Measurements from ENCODE around the gene SPI1. TPM values are rescaled to one million over a fixed set of nuclear protein-coding genes. Genes with fewer than 3 reads are reported as not detected.

Gene SPI1
- total RNA-seq, 1 experiment from 2014 or later = not detected

DNA sequence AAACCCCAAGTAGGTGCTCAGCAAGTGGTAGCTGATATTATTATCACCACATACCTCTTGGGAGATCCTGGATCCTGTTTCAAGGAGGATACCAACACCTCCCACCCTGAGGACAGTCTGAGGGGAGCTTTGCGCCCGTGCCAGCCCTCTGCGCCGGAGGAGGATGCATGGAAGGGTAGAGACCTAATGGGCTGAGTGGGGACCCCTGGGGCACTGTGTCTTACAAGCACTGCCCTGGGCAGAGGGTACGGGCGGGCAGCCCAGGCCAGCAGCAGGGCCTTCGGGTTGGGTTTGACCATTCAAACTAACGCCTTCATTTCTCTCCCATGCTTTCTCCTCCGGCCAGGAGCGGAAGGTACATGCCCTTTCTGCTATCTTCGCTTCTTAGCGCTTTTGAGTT lies 52.1 kb downstream of the SPI1 start:
- Histone ChIP-seq H3K23ac (ENCODE audit: insufficient read length, low read depth, low read length) (no peak overlapping the region), H4K91ac (ENCODE audit: insufficient read length, low read depth, low read length) (no peak overlapping the region), H4K20me1 (ENCODE audit: control insufficient read depth, insufficient read depth, insufficient read length) (no peaks in the 10 kb centered on the region), H3K23me2 (ENCODE audit: insufficient read length, low read depth, low read length, poor library complexity, severe bottlenecking) (no peaks in the 10 kb centered on the region), H3K56ac (ENCODE audit: insufficient read length, low read depth, low read length) (no peak overlapping the region), H3K4ac (ENCODE audit: low read depth, low read length) (no peak overlapping the region), H3K9me3 (ENCODE audit: control insufficient read depth, low read depth, low read length) (no peaks in the 10 kb centered on the region), H2BK15ac (ENCODE audit: low read depth, low read length) (no peak overlapping the region), H3K4me2 (ENCODE audit: insufficient read depth, insufficient read length, low read length) (no peak overlapping the region), H2BK12ac (ENCODE audit: insufficient read length, low read depth, low read length) (no peak overlapping the region), H3K14ac (ENCODE audit: insufficient read depth, low read length) (no peak overlapping the region), H3K27me3 (ENCODE audit: insufficient read depth, low read length) (no peaks in the 10 kb centered on the region), H3K4me1 (ENCODE audit: insufficient read depth, low read length) (no peaks in the 10 kb centered on the region), H3T11ph (ENCODE audit: low read length) (no peak overlapping the region), H3K9ac (ENCODE audit: extremely low read depth, insufficient read length, low read length) (no peak overlapping the region), H3K79me2 (ENCODE audit: insufficient read depth, low read length) (no peaks in the 10 kb centered on the region), H4K8ac (replicated peaks; ENCODE audit: insufficient read length, low read depth, low read length) (no peak overlapping the region), H2BK5ac (ENCODE audit: insufficient read length, low read length) (no peak overlapping the region), H2BK20ac (ENCODE audit: low read depth, low read length, poor library complexity, severe bottlenecking) (no peak overlapping the region), H2AFZ (ENCODE audit: low read length) (no peak overlapping the region), H2BK120ac (ENCODE audit: low read depth, low read length, poor library complexity, severe bottlenecking) (no peak overlapping the region), H2AK5ac (ENCODE audit: insufficient read length, low read length) (no peak overlapping the region), H4K5ac (ENCODE audit: insufficient read length, low read depth, low read length) (no peak overlapping the region), H3K79me1 (ENCODE audit: insufficient read depth, low read depth, low read length, poor library complexity, severe bottlenecking) (no peaks in the 10 kb centered on the region), H3K27ac (ENCODE audit: insufficient read length, low read depth, low read length) (no peak overlapping the region), H3K18ac (ENCODE audit: insufficient read length, low read depth, low read length) (no peak overlapping the region)
- no peaks in the 10 kb centered on the region for H3K4me1 Mint-ChIP-seq
- DNase-seq = no peak
- WGBS (ENCODE audit: extremely low coverage, insufficient read length, low lambda C conversion rate) = no CpG with 5 or more reads among the region's 12 CpGs
- peaks cover 5 to 44% (median 34%) of the 10 kb centered on the region in 3 experiments; a peak in 5 of 7 replicates for H3K36me3 Mint-ChIP-seq (ENCODE audit: insufficient read depth in 1 of 3, low read depth in 3 of 3)
- H3K27ac Mint-ChIP-seq = peak overlapping the region in 1 of 3 experiments; percentile 10; a peak in 1 of 7 replicates
- TF ChIP-seq, protein P1, sequence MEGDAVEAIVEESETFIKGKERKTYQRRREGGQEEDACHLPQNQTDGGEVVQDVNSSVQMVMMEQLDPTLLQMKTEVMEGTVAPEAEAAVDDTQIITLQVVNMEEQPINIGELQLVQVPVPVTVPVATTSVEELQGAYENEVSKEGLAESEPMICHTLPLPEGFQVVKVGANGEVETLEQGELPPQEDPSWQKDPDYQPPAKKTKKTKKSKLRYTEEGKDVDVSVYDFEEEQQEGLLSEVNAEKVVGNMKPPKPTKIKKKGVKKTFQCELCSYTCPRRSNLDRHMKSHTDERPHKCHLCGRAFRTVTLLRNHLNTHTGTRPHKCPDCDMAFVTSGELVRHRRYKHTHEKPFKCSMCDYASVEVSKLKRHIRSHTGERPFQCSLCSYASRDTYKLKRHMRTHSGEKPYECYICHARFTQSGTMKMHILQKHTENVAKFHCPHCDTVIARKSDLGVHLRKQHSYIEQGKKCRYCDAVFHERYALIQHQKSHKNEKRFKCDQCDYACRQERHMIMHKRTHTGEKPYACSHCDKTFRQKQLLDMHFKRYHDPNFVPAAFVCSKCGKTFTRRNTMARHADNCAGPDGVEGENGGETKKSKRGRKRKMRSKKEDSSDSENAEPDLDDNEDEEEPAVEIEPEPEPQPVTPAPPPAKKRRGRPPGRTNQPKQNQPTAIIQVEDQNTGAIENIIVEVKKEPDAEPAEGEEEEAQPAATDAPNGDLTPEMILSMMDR (conservative IDR thresholded peaks at IDR 0.05) = no peak
- no peak overlapping the region for H3K4me3 Mint-ChIP-seq
- no peaks in the 10 kb centered on the region for H3K9me3 Mint-ChIP-seq
- no peaks in the 10 kb centered on the region for H3K27me3 Mint-ChIP-seq (ENCODE audit: low read depth)
